ENCODE measurements around the gene SPRR2F. TPM values are rescaled to one million over a fixed set of nuclear protein-coding genes. Genes with fewer than 3 reads are reported as not detected.

The SPRR2F gene
- total and polyA plus RNA-seq, 9 donors = 12.7 to 109 (median 62.3) TPM

DNA sequence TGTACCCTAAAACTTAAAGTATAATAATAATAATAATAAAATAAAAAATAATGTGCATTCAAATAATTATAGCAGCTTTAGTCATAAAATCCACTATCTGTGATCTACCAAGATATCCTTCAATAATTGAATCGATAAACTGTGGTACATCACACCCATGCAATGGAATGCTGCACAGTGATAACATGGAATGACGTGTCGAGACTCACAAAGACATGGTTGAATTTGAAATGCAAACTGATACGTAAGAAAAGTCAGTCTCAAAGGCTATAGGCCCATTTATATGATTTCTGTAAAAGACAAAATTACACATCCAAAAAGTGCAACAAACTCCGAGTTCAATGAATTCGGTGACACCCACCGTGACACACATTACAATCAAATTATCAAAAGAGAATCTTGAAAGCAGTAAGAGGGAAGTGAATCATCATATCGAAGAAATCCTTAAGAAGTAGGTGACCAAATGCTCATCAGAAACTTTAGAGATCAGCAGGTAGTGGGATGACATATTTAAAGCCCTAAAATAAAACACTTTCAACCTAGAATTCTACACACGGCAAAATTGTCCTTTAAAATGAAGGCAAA is 13.8 kb downstream of the SPRR2F start:
- no peak overlapping the region for H3K27ac ChIP-seq
- no peaks in the 10 kb centered on the region for H3K9me3 ChIP-seq
- intact Hi-C loops (cut with DNase I) = no loop called here
- H3K27me3 ChIP-seq = no peaks in the 10 kb centered on the region
- WGBS, 3 donors = 96 to 97% (median 97%) methylated on average over 9 of the region's 9 CpGs
- H3K36me3 ChIP-seq = no peaks in the 10 kb centered on the region
- DNase-seq = no peak
- TF ChIP-seq EP300 (IDR thresholded peaks at IDR 0.05) (no peak), POLR2A (IDR thresholded peaks at IDR 0.05) (no peak)
- TF ChIP-seq, protein P1, sequence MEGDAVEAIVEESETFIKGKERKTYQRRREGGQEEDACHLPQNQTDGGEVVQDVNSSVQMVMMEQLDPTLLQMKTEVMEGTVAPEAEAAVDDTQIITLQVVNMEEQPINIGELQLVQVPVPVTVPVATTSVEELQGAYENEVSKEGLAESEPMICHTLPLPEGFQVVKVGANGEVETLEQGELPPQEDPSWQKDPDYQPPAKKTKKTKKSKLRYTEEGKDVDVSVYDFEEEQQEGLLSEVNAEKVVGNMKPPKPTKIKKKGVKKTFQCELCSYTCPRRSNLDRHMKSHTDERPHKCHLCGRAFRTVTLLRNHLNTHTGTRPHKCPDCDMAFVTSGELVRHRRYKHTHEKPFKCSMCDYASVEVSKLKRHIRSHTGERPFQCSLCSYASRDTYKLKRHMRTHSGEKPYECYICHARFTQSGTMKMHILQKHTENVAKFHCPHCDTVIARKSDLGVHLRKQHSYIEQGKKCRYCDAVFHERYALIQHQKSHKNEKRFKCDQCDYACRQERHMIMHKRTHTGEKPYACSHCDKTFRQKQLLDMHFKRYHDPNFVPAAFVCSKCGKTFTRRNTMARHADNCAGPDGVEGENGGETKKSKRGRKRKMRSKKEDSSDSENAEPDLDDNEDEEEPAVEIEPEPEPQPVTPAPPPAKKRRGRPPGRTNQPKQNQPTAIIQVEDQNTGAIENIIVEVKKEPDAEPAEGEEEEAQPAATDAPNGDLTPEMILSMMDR (IDR thresholded peaks at IDR 0.05) = no peak
- no peak overlapping the region for H3K4me3 ChIP-seq
- no peaks in the 10 kb centered on the region for H3K4me1 ChIP-seq (ENCODE audit: insufficient read depth)

DNA sequence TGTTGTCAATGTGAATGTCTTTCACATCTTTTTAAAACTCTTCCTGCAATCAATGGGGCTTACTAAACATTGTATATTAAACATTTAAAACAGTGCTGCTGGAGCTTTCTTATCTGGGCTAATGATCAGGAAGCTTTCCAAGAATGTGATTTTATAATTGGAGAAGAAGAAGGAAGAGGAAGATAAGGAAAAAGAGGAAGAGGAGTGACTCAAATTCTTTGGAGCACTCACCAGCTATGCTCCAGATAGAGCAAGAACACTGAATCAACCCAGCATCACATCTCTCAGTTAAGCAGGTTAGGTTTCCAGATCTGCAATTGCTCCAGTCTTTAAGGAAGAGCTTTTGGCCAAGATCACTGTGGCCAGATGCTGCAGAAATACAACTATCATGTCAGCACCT is 17.6 kb downstream of the SPRR2F start:
- Histone ChIP-seq H3K4me3 (no peak overlapping the region), H3K4me1 (ENCODE audit: insufficient read depth) (no peaks in the 10 kb centered on the region), H3K36me3 (no peaks in the 10 kb centered on the region), H3K27ac (no peak overlapping the region), H3K27me3 (no peaks in the 10 kb centered on the region), H3K9me3 (no peaks in the 10 kb centered on the region)
- TF ChIP-seq EP300 (IDR thresholded peaks at IDR 0.05) (no peak), POLR2A (IDR thresholded peaks at IDR 0.05) (no peak)
- TF ChIP-seq, protein P1 (IDR thresholded peaks at IDR 0.05) = no peak
- intact Hi-C loops (cut with DNase I) = no loop called here
- no peak for DNase-seq

DNA sequence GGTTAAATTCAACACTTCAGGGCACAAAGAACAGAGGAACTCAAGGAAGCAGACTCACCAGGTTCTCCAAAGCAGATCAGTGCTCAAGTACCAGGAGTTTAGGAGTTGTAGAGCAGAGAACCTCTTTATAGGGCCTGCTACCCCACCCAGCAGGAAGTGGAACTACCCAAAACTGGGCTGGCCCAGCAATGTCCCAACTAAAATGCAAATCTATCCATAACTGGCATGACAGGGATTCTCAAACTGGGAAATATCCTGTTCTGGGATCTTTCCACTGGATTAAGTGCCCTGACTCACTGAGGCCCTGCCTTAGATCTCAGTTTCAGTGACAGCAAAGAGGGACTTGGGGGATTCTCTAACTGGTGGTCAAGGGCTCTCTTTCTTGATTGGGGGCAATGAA is 18.9 kb downstream of the SPRR2F start, which contains the start of gene SPRR2E:
SPRR2E (minus strand) TSS at position 101 of the 400 bp plus-strand sequence. CDS start 775 bp downstream, outside the sequence.
- Histone ChIP-seq H3K27ac (no peak within 1 kb of the TSS), H3K4me1 (ENCODE audit: insufficient read depth) (no peaks in the 10 kb centered on the region), H3K9me3 (no peaks in the 10 kb centered on the region), H3K4me3 (no peak within 1 kb of the TSS), H3K27me3 (no peaks in the 10 kb centered on the region), H3K36me3 (no peaks in the 10 kb centered on the region)
- TF ChIP-seq, protein P1 (IDR thresholded peaks at IDR 0.05) = no peak
- TF ChIP-seq EP300 (IDR thresholded peaks at IDR 0.05) (no peak), POLR2A (IDR thresholded peaks at IDR 0.05) (no peak)
- intact Hi-C loops (cut with DNase I) = loop anchor here in 1 of 4 donors (1.0 kb wide), 1 partner anchor 23 kb away; the partner anchor contains the start of gene SPRR2B
- DNase-seq = no peak

DNA sequence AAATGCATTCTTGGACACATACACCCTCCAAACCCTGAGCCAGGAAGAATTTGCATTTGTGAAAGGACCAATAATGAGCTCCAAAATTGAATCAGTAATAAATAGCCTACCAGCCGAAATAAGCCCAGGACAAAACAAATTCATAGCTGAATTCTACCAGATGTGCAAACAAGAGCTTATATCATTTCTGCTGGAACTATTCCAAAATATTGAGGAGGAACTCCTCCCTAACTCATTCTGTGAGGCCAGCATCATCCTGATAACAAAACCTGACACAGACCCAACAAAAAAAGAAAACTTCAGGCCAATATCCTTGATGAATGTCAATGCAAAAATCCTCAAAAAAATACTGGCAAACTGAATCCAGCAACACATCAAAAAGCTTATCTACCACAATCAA is 25.7 kb downstream of the SPRR2F start:
- WGBS, 3 donors = 8 to 10% (median 9%) methylated on average over 1 of the region's 1 CpG

More for the DNA sequence above, 25.7 kb downstream of the SPRR2F start:
- Histone ChIP-seq H3K4me3 (no peak overlapping the region), H3K4me1 (ENCODE audit: insufficient read depth) (peaks cover 4% of the 10 kb centered on the region), H3K36me3 (no peaks in the 10 kb centered on the region), H3K27ac (peak overlapping the region in 1 of 2 donors; percentile 46), H3K9me3 (no peaks in the 10 kb centered on the region), H3K27me3 (no peaks in the 10 kb centered on the region)
- intact Hi-C loops (cut with DNase I) = no loop called here
- TF ChIP-seq EP300 (IDR thresholded peaks at IDR 0.05) (no peak), POLR2A (IDR thresholded peaks at IDR 0.05) (no peak)
- TF ChIP-seq, protein P1 (IDR thresholded peaks at IDR 0.05) = no peak
- DNase-seq = no peak

Measured in ovary (tissue), 9 donors.